Ishikawa (cell line): ENCODE results near the gene TMEM209.

Experiments
- CEBPB ChIP-seq: IDR thresholded peaks from 2 replicates; pipeline ENCODE4 v1.6.1; 2012
- EGR1 ChIP-seq: IDR thresholded peaks from 2 replicates; pipeline ENCODE4 v1.6.1; 2012
- EP300 ChIP-seq: IDR thresholded peaks from 2 replicates; pipeline ENCODE4 v1.6.1; 2012; ENCODE audit warnings: borderline replicate concordance
- MAX ChIP-seq: IDR thresholded peaks from 2 replicates; pipeline ENCODE4 v1.6.1; 2012
- RAD21 ChIP-seq: IDR thresholded peaks from 2 replicates; pipeline ENCODE4 v1.6.1; 2012; ENCODE audit warnings: low read depth
- REST ChIP-seq: IDR thresholded peaks from 2 replicates; pipeline ENCODE4 v1.6.1; 2012; ENCODE audit warnings: low read depth, mild to moderate bottlenecking
- TAF1 ChIP-seq: IDR thresholded peaks from 2 replicates; pipeline ENCODE4 v1.6.1; 2012; ENCODE audit warnings: low read depth, mild to moderate bottlenecking
- TEAD4 ChIP-seq: IDR thresholded peaks from 2 replicates; pipeline ENCODE4 v1.6.1; 2012
- YY1 ChIP-seq: IDR thresholded peaks from 2 replicates; pipeline ENCODE4 v1.6.1; 2012; ENCODE audit warnings: low read depth
- ZBTB7A ChIP-seq: IDR thresholded peaks from 2 replicates; pipeline ENCODE4 v1.6.1; 2012; ENCODE audit warnings: low read depth

GRCh38 chr7:130227883-130228575 is 22.8 kb upstream of the TMEM209 start:
- no peak for TF ChIP-seq MAX
- TF ChIP-seq ZBTB7A = no peak
- TF ChIP-seq CEBPB = no peak
- no peak for TF ChIP-seq REST
- no peak for TF ChIP-seq TEAD4
- no peak for TF ChIP-seq YY1
- no peak for TF ChIP-seq TAF1
- no peak for TF ChIP-seq EGR1
- no peak for TF ChIP-seq EP300
- no peak for TF ChIP-seq RAD21
